Chondrocyte (in vitro differentiated cells): ENCODE data around the gene CT47C1. TPM values are rescaled to one million over a fixed set of nuclear protein-coding genes. Genes with fewer than 3 reads are reported as not detected.
A peak's percentile ranks its signal among the peaks of the same experiment; 100 is the strongest.

ENCODE experiments used
- DNase-seq: peaks from one replicate; pipeline ENCODE4 v3.0.0; 2021; ENCODE audit warnings: mixed read lengths, low spot score
- H3K27ac Mint-ChIP-seq: one replicate; pipeline ENCODE4 v1.8.0; 2021; ENCODE audit warnings: mild to moderate bottlenecking, moderate library complexity, mixed read lengths; ENCODE audit not compliant: unreplicated experiment
- H3K27me3 Mint-ChIP-seq: 2 replicates; pipeline ENCODE4 v1.8.0; 2021; ENCODE audit warnings: low read depth, mixed read lengths
- H3K36me3 Mint-ChIP-seq: 2 replicates; pipeline ENCODE4 v1.8.0; 2021; ENCODE audit warnings: low read depth, mixed read lengths
- H3K4me1 Mint-ChIP-seq: 2 replicates; pipeline ENCODE4 v1.8.0; 2021; ENCODE audit warnings: low read depth, mild to moderate bottlenecking, mixed read lengths
- H3K4me3 Mint-ChIP-seq: one replicate; pipeline ENCODE4 v1.8.0; 2021; ENCODE audit warnings: mild to moderate bottlenecking, moderate library complexity, mixed read lengths; ENCODE audit not compliant: unreplicated experiment
- H3K9me3 Mint-ChIP-seq: 2 replicates; pipeline ENCODE4 v1.8.0; 2021; ENCODE audit warnings: low read depth, mixed read lengths
- CTCF ChIP-seq: fragments of 200-600 bp; sonication (generic); IDR thresholded peaks from 2 replicates; pipeline ENCODE4 v1.5.0; 2021; ENCODE audit warnings: antibody characterized with exemption, mild to moderate bottlenecking, moderate library complexity
- total RNA-seq: library from RNA; stranded (reverse); gene quantifications from 3 replicates; pipeline ENCODE4 v1.2.1, GENCODE V29; 2021

Gene CT47C1
- total RNA-seq, 1 donor from 2014 or later, result not detected

GRCh38 chrX:119067023-119067739 lies 5.6 kb upstream of the CT47C1 start:
- H3K27ac Mint-ChIP-seq, result no peak overlapping the region
- no peaks in the 10 kb centered on the region for H3K27me3 Mint-ChIP-seq
- H3K4me3 Mint-ChIP-seq, result no peak overlapping the region
- TF ChIP-seq CTCF, result peak; percentile 80
- no peaks in the 10 kb centered on the region for H3K36me3 Mint-ChIP-seq
- peaks cover 7% of the 10 kb centered on the region for H3K4me1 Mint-ChIP-seq
- no peak for DNase-seq
- peaks cover 3% of the 10 kb centered on the region for H3K9me3 Mint-ChIP-seq

- Mint-ChIP-seq H3K9me3 (peaks cover 3% of the 10 kb centered on the region), H3K27ac (no peak overlapping the region), H3K4me3 (no peak overlapping the region), H3K4me1 (no peaks in the 10 kb centered on the region), H3K36me3 (no peaks in the 10 kb centered on the region), H3K27me3 (peaks cover under 1% of the 10 kb centered on the region)
- no peak for TF ChIP-seq CTCF
- no peak for DNase-seq
Observed at GRCh38 chrX:119069128-119069527, 3.7 kb upstream of the CT47C1 start.

- Mint-ChIP-seq H3K9me3 (peaks cover 3% of the 10 kb centered on the region), H3K4me1 (no peaks in the 10 kb centered on the region), H3K27me3 (peaks cover 3% of the 10 kb centered on the region), H3K27ac (no peak overlapping the region), H3K36me3 (no peaks in the 10 kb centered on the region), H3K4me3 (no peak overlapping the region)
- DNase-seq, result no peak
- no peak for TF ChIP-seq CTCF
Observed at GRCh38 chrX:119069762-119070161, 3.0 kb upstream of the CT47C1 start.

- H3K27ac Mint-ChIP-seq, result no peak overlapping the region
- H3K4me1 Mint-ChIP-seq, result no peaks in the 10 kb centered on the region
- no peak for TF ChIP-seq CTCF
- no peaks in the 10 kb centered on the region for H3K36me3 Mint-ChIP-seq
- peaks cover 3% of the 10 kb centered on the region for H3K9me3 Mint-ChIP-seq
- peaks cover 4% of the 10 kb centered on the region for H3K27me3 Mint-ChIP-seq
- no peak overlapping the region for H3K4me3 Mint-ChIP-seq
- no peak for DNase-seq
Observed at GRCh38 chrX:119071381-119071780, 1.4 kb upstream of the CT47C1 start.

GRCh38 chrX:119073200-119073905 lies 560 bp downstream of the CT47C1 start:
- Mint-ChIP-seq H3K4me3 (no peak overlapping the region), H3K4me1 (no peaks in the 10 kb centered on the region), H3K9me3 (peaks cover 3% of the 10 kb centered on the region), H3K27me3 (peaks cover 4% of the 10 kb centered on the region), H3K36me3 (no peaks in the 10 kb centered on the region), H3K27ac (no peak overlapping the region)
- no peak for DNase-seq
- no peak for TF ChIP-seq CTCF
